ENCODE results near the gene FAM50A. TPM values are rescaled to one million over a fixed set of nuclear protein-coding genes. Genes with fewer than 3 reads are reported as not detected.

FAM50A gene
- total and polyA plus RNA-seq, 4 donors: 10.9 to 25.1 (median 14.0) TPM

GRCh38 chrX:154401918-154402621 is 41.9 kb upstream of the FAM50A start:
- Histone ChIP-seq H3K27me3 (ENCODE audit: control insufficient read depth in 4 of 4, insufficient read depth in 4 of 4, low read length in 3 of 4) (no peaks in the 10 kb centered on the region), H3K36me3 (ENCODE audit: control insufficient read depth in 4 of 4, insufficient read depth in 3 of 4, low read depth in 1 of 4, low read length in 3 of 4) (peaks cover 0 to 10% (median 7%) of the 10 kb centered on the region in 4 donors), H3K9ac (ENCODE audit: low read depth in 1 of 2, low read length in 2 of 2) (no peak overlapping the region), H3K27ac (ENCODE audit: low read depth in 1 of 2, low read length in 2 of 2) (peak overlapping the region in 1 of 2 donors; percentile 50), H3K4me1 (ENCODE audit: control insufficient read depth in 4 of 4, insufficient read depth in 4 of 4, low read length in 3 of 4) (peaks cover 1 to 35% (median 26%) of the 10 kb centered on the region in 4 donors), H3K4me3 (ENCODE audit: low read depth in 1 of 3, low read length in 3 of 3) (no peak overlapping the region), H3K9me3 (ENCODE audit: control insufficient read depth in 4 of 4, low read length in 3 of 4) (no peaks in the 10 kb centered on the region)
- DNase-seq (ENCODE audit: low spot score): no peak
- WGBS: 38% methylated on average over 6 of the region's 6 CpGs
- TF ChIP-seq SP1 (IDR thresholded peaks at IDR 0.05) (no peak), ATF3 (IDR thresholded peaks at IDR 0.05) (no peak), JUND (IDR thresholded peaks at IDR 0.05) (no peak)
- TF ChIP-seq, protein P1, sequence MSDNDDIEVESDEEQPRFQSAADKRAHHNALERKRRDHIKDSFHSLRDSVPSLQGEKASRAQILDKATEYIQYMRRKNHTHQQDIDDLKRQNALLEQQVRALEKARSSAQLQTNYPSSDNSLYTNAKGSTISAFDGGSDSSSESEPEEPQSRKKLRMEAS (IDR thresholded peaks at IDR 0.05): no peak

GRCh38 chrX:154402622-154403127 is 41.3 kb upstream of the FAM50A start:
- H3K4me3 ChIP-seq (ENCODE audit: low read depth in 1 of 3, low read length in 3 of 3): no peak overlapping the region
- no peak overlapping the region for H3K9ac ChIP-seq (ENCODE audit: low read depth in 1 of 2, low read length in 2 of 2)
- no peaks in the 10 kb centered on the region for H3K27me3 ChIP-seq (ENCODE audit: control insufficient read depth in 4 of 4, insufficient read depth in 4 of 4, low read length in 3 of 4)
- peaks cover 1 to 34% (median 26%) of the 10 kb centered on the region in 4 donors for H3K4me1 ChIP-seq (ENCODE audit: control insufficient read depth in 4 of 4, insufficient read depth in 4 of 4, low read length in 3 of 4)
- TF ChIP-seq, protein P2, sequence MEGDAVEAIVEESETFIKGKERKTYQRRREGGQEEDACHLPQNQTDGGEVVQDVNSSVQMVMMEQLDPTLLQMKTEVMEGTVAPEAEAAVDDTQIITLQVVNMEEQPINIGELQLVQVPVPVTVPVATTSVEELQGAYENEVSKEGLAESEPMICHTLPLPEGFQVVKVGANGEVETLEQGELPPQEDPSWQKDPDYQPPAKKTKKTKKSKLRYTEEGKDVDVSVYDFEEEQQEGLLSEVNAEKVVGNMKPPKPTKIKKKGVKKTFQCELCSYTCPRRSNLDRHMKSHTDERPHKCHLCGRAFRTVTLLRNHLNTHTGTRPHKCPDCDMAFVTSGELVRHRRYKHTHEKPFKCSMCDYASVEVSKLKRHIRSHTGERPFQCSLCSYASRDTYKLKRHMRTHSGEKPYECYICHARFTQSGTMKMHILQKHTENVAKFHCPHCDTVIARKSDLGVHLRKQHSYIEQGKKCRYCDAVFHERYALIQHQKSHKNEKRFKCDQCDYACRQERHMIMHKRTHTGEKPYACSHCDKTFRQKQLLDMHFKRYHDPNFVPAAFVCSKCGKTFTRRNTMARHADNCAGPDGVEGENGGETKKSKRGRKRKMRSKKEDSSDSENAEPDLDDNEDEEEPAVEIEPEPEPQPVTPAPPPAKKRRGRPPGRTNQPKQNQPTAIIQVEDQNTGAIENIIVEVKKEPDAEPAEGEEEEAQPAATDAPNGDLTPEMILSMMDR (IDR thresholded peaks at IDR 0.05; ENCODE audit: low read depth, low read length, missing input control): no peak
- TF ChIP-seq TAF1 (conservative IDR thresholded peaks at IDR 0.05) (no peak), ZBTB33 (IDR thresholded peaks at IDR 0.05) (no peak), EGR1 (IDR thresholded peaks at IDR 0.05; ENCODE audit: low read depth in 2 of 2) (no peak), YY1 (IDR thresholded peaks at IDR 0.05) (no peak), NR2F2 (IDR thresholded peaks at IDR 0.05) (no peak), FOXA1 (IDR thresholded peaks at IDR 0.05) (no peak), JUND (IDR thresholded peaks at IDR 0.05) (no peak), FOXA2 (IDR thresholded peaks at IDR 0.05) (no peak), RXRA (IDR thresholded peaks at IDR 0.05) (no peak)
- TF ChIP-seq, protein P1 (IDR thresholded peaks at IDR 0.05): no peak
- H3K27ac ChIP-seq (ENCODE audit: low read depth in 1 of 2, low read length in 2 of 2): no peak overlapping the region
- no peaks in the 10 kb centered on the region for H3K9me3 ChIP-seq (ENCODE audit: control insufficient read depth in 4 of 4, low read length in 3 of 4)
- H3K36me3 ChIP-seq (ENCODE audit: control insufficient read depth in 4 of 4, insufficient read depth in 3 of 4, low read depth in 1 of 4, low read length in 3 of 4): peaks cover 0 to 10% (median 7%) of the 10 kb centered on the region in 4 donors
- 76% methylated on average over 19 of the region's 19 CpGs for WGBS
- DNase-seq (ENCODE audit: low spot score): no peak

All from liver (tissue), 9 donors.